RWPE1 (cell line): ENCODE measurements around the gene SLC39A10.

Source experiments
- CTCF ChIA-PET: fragments of 350-600 bp; sonication (Branson Sonifier 250); formaldehyde crosslinking; extraction: SDS; loops from one replicate; lab custom pipeline; 2021; lab: Yijun Ruan, JAX
- POLR2A ChIA-PET: fragments of 400-600 bp; formaldehyde crosslinking; extraction: SDS; loops from one replicate; lab custom pipeline; 2020; ENCODE audit warnings: antibody characterized with exemption; ENCODE audit not compliant: low non-redundant PET; lab: Yijun Ruan, JAX
- DNase-seq: peaks from one replicate; pipeline ENCODE4 v3.0.0; 2012; ENCODE audit warnings: low spot score
- H3K27ac ChIP-seq: fragments of 450-650 bp; 2 replicates; pipeline ENCODE4 v1.5.1; 2017
- TF ChIP-seq, protein P1 (sequence below): fragments of 450-650 bp; conservative IDR thresholded peaks from 2 replicates; pipeline ENCODE4 v1.5.1; 2017; ENCODE audit warnings: low read depth, mild to moderate bottlenecking

SLC39A10 gene

DNA sequence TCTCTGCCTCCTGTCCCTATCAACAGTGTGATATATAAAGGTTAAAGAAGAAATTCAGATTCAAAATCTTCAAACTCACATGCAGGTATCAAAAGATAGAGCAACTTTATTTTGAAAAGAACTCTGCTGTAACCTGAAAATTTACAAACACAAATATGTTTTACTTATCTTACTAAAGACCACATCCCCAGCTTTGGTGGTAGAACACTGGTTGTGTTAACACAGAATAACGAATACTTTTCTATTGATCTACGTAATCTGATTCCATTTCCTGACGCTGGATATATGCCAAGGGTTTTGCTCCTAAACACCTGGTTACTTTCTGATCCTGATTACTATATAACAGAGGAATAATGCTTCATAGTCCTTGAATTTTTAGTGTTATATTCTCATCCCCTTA, 23.1 kb upstream of the SLC39A10 start:
- TF ChIP-seq, protein P1, sequence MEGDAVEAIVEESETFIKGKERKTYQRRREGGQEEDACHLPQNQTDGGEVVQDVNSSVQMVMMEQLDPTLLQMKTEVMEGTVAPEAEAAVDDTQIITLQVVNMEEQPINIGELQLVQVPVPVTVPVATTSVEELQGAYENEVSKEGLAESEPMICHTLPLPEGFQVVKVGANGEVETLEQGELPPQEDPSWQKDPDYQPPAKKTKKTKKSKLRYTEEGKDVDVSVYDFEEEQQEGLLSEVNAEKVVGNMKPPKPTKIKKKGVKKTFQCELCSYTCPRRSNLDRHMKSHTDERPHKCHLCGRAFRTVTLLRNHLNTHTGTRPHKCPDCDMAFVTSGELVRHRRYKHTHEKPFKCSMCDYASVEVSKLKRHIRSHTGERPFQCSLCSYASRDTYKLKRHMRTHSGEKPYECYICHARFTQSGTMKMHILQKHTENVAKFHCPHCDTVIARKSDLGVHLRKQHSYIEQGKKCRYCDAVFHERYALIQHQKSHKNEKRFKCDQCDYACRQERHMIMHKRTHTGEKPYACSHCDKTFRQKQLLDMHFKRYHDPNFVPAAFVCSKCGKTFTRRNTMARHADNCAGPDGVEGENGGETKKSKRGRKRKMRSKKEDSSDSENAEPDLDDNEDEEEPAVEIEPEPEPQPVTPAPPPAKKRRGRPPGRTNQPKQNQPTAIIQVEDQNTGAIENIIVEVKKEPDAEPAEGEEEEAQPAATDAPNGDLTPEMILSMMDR: no peak
- ChIA-PET CTCF (interaction anchor here (0.5 kb wide), 1 partner anchor 363 kb away, joined by 3 read pairs; no protein-coding TSS in a partner anchor), POLR2A (no interaction called here)
- H3K27ac ChIP-seq: no peak overlapping the region
- no peak for DNase-seq

DNA sequence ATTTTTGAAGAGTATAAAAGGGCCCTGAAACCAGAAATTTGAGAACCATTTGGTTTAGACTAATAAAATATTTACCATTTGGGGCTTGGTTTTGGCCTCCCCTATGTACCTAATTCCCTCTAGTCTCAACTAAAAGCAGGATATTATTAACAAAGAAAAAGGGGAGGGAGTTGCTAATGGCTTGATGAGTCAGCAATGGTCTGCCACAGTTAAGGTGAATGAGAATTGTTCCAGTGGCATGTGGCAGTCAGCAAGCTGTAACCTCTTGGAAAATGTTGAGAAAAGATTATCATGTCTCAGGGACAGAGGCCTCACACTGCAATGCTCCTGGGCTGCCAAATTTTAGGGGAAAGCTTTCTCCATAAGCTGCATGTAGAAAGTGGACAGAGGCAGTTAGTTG, 20.1 kb upstream of the SLC39A10 start:
- ChIA-PET CTCF (no interaction called here), POLR2A (no interaction called here)
- TF ChIP-seq, protein P1: no peak
- H3K27ac ChIP-seq: no peak overlapping the region
- DNase-seq: peak; percentile 23

DNA sequence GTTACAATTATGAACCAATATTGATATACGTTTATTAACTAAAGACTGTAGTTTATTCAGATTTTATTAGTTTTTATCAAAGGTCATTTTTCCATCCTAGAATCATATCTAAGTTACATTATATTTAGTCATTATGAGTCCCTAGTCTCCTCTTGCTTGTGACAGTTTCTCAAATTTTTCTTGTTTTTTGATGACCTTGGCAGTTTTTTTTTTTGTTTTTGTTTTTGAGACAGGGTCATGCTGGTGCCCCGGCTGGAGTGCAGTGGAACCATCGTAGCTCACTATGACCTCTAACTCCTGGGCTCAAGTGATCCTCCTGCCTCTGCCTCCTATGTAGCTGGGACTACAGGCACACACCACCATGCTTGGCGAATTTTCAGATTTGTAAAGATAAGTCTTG, 18.3 kb upstream of the SLC39A10 start:
- ChIA-PET CTCF (no interaction called here), POLR2A (no interaction called here)
- TF ChIP-seq, protein P1: no peak
- DNase-seq: no peak
- no peak overlapping the region for H3K27ac ChIP-seq

DNA sequence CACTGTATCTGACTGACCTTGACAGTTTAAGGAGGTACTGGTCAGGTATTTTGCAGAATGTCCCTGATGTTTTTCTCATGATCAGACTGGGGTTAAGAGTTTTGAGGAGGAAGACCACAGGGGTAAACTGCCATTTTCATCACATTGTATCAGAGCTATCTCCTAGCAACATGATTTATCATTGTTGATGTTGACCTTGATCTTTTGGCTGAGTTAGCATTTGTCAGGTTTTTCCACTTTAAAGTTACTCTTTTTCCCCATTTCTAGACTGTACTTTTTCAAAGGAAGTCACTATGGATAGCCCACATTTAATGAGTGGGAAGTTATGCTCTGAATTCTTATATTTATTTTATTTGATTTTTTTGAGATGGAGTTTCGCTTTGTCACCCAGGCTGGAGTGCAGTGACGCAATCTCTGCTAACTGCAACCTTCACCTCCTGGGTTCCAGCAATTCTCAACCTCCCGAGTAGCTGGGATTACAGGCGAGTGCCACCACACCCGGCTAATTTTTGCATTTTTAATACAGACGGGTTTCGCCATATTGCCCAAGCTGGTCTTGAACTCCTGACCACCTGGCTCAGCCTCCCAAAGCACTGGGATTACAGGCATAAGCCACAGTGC, 17.7 kb upstream of the SLC39A10 start:
- ChIA-PET CTCF (no interaction called here), POLR2A (no interaction called here)
- no peak for DNase-seq
- TF ChIP-seq, protein P1: no peak
- H3K27ac ChIP-seq: no peak overlapping the region

DNA sequence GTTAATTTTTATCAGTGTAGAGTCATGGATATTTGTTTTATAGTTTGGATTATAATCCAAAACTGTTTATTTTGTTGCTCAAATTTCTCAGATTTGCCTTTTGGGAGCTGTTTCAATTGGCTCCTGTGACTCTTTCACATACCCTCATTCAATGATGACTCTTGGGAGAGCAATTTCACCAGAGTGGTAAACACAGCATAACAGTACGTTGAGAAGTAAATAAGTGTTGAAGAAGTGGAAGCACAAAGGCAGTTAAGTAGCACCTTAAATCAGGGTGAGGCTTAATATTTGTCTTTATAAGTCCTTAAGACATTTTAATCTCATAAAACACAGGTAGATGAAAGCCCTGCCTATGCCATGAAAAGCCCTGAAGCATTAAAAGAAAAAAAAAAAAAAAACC, 17.1 kb upstream of the SLC39A10 start:
- CTCF ChIA-PET: no interaction called here
- POLR2A ChIA-PET: no interaction called here

DNA sequence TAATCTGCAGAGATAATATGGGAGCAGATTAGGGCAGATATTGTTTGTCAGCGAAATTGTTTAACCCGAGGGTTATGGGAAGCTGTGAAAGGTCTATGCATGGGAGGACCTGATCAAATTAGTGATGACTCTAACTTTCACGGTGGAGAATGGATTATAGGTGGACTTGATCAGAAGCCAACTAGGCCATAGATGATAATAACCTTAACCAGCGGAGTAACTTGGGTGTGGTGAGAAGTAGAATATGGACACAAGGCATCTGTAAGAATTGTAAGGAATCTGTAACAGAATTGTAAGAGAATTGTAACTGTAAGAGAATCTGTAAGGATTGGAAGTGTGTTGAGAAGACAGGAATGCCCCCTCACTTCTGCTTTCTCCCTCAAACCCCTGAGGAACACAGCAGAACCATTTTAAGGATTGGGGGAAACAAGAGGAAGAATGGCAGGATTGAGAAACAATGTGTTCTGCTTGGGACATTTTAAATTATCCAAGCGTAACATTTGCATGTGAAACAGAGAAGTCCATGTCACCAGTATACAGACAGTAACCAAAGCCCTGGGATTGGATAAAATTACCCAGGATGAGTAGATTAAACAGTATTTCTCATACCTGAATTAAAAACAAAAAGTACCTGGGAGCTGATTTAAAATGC, 14.9 kb upstream of the SLC39A10 start:
- TF ChIP-seq, protein P1: no peak
- H3K27ac ChIP-seq: no peak overlapping the region
- ChIA-PET CTCF (interaction anchor here (0.6 kb wide), 1 partner anchor 114 kb away, joined by 4 read pairs; no protein-coding TSS in a partner anchor), POLR2A (no interaction called here)
- DNase-seq: no peak

More for the DNA sequence above, 17.1 kb upstream of the SLC39A10 start:
- DNase-seq: no peak
- H3K27ac ChIP-seq: no peak overlapping the region
- TF ChIP-seq, protein P1: no peak
